Measurements from ENCODE around the gene RRBP1.

RRBP1 gene

GRCh38 chr20:17673084-17673483, 9.0 kb downstream of the RRBP1 start:
- Histone ChIP-seq H3K36me3 (ENCODE audit: insufficient read depth, low read length) (peaks cover 13% of the 10 kb centered on the region; the same call in 1 of the 2 replicates), H3F3A (ENCODE audit: low read depth) (no peaks in the 10 kb centered on the region), H3K79me2 (ENCODE audit: insufficient read depth, low read length) (peaks cover 98% of the 10 kb centered on the region), H3K27me3 (ENCODE audit: insufficient read depth, low read length, poor library complexity, severe bottlenecking) (no peaks in the 10 kb centered on the region), H3K9me2 (replicated peaks; ENCODE audit: low read depth, low read length) (no peaks in the 10 kb centered on the region), H3K9me3 (ENCODE audit: insufficient read depth, low read depth, low read length) (no peaks in the 10 kb centered on the region), H3K4me3 (ENCODE audit: low read length, poor library complexity, severe bottlenecking) (no peak overlapping the region), H4K20me1 (ENCODE audit: insufficient read depth, low read length, poor library complexity, severe bottlenecking) (peaks cover 47% of the 10 kb centered on the region), H3K4me1 (ENCODE audit: insufficient read depth, low read length, poor library complexity, severe bottlenecking) (peaks cover 51% of the 10 kb centered on the region), H2AFZ (ENCODE audit: low read length) (no peak overlapping the region), H3K9ac (ENCODE audit: low read depth, low read length, poor library complexity, severe bottlenecking) (no peak overlapping the region), H3K4me2 (ENCODE audit: low read depth, low read length, poor library complexity, severe bottlenecking) (no peak overlapping the region)
- TF ChIP-seq, protein P1, sequence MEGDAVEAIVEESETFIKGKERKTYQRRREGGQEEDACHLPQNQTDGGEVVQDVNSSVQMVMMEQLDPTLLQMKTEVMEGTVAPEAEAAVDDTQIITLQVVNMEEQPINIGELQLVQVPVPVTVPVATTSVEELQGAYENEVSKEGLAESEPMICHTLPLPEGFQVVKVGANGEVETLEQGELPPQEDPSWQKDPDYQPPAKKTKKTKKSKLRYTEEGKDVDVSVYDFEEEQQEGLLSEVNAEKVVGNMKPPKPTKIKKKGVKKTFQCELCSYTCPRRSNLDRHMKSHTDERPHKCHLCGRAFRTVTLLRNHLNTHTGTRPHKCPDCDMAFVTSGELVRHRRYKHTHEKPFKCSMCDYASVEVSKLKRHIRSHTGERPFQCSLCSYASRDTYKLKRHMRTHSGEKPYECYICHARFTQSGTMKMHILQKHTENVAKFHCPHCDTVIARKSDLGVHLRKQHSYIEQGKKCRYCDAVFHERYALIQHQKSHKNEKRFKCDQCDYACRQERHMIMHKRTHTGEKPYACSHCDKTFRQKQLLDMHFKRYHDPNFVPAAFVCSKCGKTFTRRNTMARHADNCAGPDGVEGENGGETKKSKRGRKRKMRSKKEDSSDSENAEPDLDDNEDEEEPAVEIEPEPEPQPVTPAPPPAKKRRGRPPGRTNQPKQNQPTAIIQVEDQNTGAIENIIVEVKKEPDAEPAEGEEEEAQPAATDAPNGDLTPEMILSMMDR (conservative IDR thresholded peaks at IDR 0.05; ENCODE audit: low read length), result no peak
- TF ChIP-seq EZH2phosphoT487 (IDR thresholded peaks at IDR 0.05; ENCODE audit: borderline replicate concordance), result no peak

GRCh38 chr20:17671565-17671964, 10.5 kb downstream of the RRBP1 start:
- Histone ChIP-seq H3K9me3 (ENCODE audit: insufficient read depth, low read depth, low read length) (no peaks in the 10 kb centered on the region), H4K20me1 (ENCODE audit: insufficient read depth, low read length, poor library complexity, severe bottlenecking) (peaks cover 37% of the 10 kb centered on the region), H3K79me2 (ENCODE audit: insufficient read depth, low read length) (peaks cover 97% of the 10 kb centered on the region), H3K9ac (ENCODE audit: low read depth, low read length, poor library complexity, severe bottlenecking) (no peak overlapping the region), H3K4me1 (ENCODE audit: insufficient read depth, low read length, poor library complexity, severe bottlenecking) (peaks cover 60% of the 10 kb centered on the region), H2AFZ (ENCODE audit: low read length) (no peak overlapping the region), H3K27me3 (ENCODE audit: insufficient read depth, low read length, poor library complexity, severe bottlenecking) (no peaks in the 10 kb centered on the region), H3K4me3 (ENCODE audit: low read length, poor library complexity, severe bottlenecking) (no peak overlapping the region), H3F3A (ENCODE audit: low read depth) (no peaks in the 10 kb centered on the region), H3K4me2 (ENCODE audit: low read depth, low read length, poor library complexity, severe bottlenecking) (no peak overlapping the region), H3K36me3 (ENCODE audit: insufficient read depth, low read length) (peaks cover 5% of the 10 kb centered on the region; the same call in 1 of the 2 replicates), H3K9me2 (replicated peaks; ENCODE audit: low read depth, low read length) (no peaks in the 10 kb centered on the region)
- TF ChIP-seq, protein P1 (conservative IDR thresholded peaks at IDR 0.05; ENCODE audit: low read length), result no peak
- no peak for TF ChIP-seq EZH2phosphoT487 (IDR thresholded peaks at IDR 0.05; ENCODE audit: borderline replicate concordance)

DNA sequence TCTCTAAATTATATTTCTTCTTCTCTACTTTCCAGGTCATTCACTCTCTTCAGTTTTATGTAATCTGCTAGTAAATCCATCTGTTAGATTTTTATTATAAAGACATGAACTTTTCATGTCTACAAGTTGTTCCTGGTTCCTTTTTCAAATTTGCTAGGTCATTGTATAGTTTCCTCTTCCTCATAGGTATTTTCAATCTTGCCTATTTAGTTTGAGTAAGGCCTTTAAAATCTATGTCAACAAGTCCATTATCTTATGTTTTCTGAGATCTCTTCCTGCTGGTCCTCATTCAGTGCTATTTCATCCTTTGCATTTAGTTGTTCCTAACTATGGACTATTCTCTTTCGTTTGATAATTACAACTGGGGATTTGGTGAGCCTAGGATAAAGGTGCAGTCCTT, 11.0 kb downstream of the RRBP1 start:
- Histone ChIP-seq H3K4me2 (ENCODE audit: low read depth, low read length, poor library complexity, severe bottlenecking) (no peak overlapping the region), H3K9me3 (ENCODE audit: insufficient read depth, low read depth, low read length) (no peaks in the 10 kb centered on the region), H3F3A (ENCODE audit: low read depth) (peaks cover 5% of the 10 kb centered on the region), H2AFZ (ENCODE audit: low read length) (no peak overlapping the region), H3K4me1 (ENCODE audit: insufficient read depth, low read length, poor library complexity, severe bottlenecking) (peaks cover 66% of the 10 kb centered on the region), H3K9ac (ENCODE audit: low read depth, low read length, poor library complexity, severe bottlenecking) (no peak overlapping the region), H3K4me3 (ENCODE audit: low read length, poor library complexity, severe bottlenecking) (no peak overlapping the region), H3K79me2 (ENCODE audit: insufficient read depth, low read length) (peaks cover 91% of the 10 kb centered on the region), H3K9me2 (replicated peaks; ENCODE audit: low read depth, low read length) (no peaks in the 10 kb centered on the region), H3K27me3 (ENCODE audit: insufficient read depth, low read length, poor library complexity, severe bottlenecking) (no peaks in the 10 kb centered on the region), H4K20me1 (ENCODE audit: insufficient read depth, low read length, poor library complexity, severe bottlenecking) (peaks cover 32% of the 10 kb centered on the region), H3K36me3 (ENCODE audit: insufficient read depth, low read length) (no peaks in the 10 kb centered on the region; the same call in 1 of the 2 replicates)
- TF ChIP-seq EZH2phosphoT487 (IDR thresholded peaks at IDR 0.05; ENCODE audit: borderline replicate concordance), result no peak
- TF ChIP-seq, protein P1 (conservative IDR thresholded peaks at IDR 0.05; ENCODE audit: low read length), result no peak
